K562 (cell line): ENCODE data around the gene CRABP2. TPM values are rescaled to one million over a fixed set of nuclear protein-coding genes. Genes with fewer than 3 reads are reported as not detected.
A peak's percentile ranks its signal among the peaks of the same experiment; 100 is the strongest.

Source experiments
- C11orf30 ChIP-seq: fragments of 450-650 bp; IDR thresholded peaks from 2 replicates; pipeline ENCODE4 v1.6.1; 2016; ENCODE audit warnings: low read depth, mild to moderate bottlenecking
- CCNT2 ChIP-seq: IDR thresholded peaks from 2 replicates; pipeline ENCODE4 v1.6.1; 2011; ENCODE audit warnings: borderline replicate concordance, low read depth, mild to moderate bottlenecking, moderate library complexity, mixed read lengths, low read length; ENCODE audit not compliant: insufficient read length; ENCODE audit errors: extremely low read depth
- EP300 ChIP-seq: IDR thresholded peaks from 2 replicates; pipeline ENCODE4 v1.6.1; 2012; ENCODE audit warnings: low read length, improper control_type of control experiment
- KDM5B ChIP-seq: fragments of 200-600 bp; sonication (generic); IDR thresholded peaks from 2 replicates; pipeline ENCODE4 v1.6.1; 2012; ENCODE audit warnings: low read depth, mild to moderate bottlenecking, moderate library complexity, low read length, control low read depth, inconsistent platforms; ENCODE audit not compliant: insufficient replicate concordance
- KLF13 ChIP-seq: fragments of 450-650 bp; IDR thresholded peaks from 2 replicates; pipeline ENCODE4 v1.6.1; 2016; ENCODE audit warnings: missing genetic modification characterization, low read depth, mild to moderate bottlenecking, missing compliant biosample characterization, moderate library complexity, borderline replicate concordance
- NR2C2 ChIP-seq, 2 experiments: fragments of 200-800 bp in 1 of 2; sonication (Bioruptor generic) in 1 of 2; sonication (generic) in 1 of 2; formaldehyde crosslinking in 1 of 2; IDR thresholded peaks; 2 replicates each; pipeline versions ENCODE4 v1.6.1 to v1.8.0; 2016 to 2022; ENCODE audit warnings: mild to moderate bottlenecking in 1 of 2, missing compliant biosample characterization in 1 of 2, missing genetic modification characterization in 1 of 2, missing genetic modification reagents in 1 of 2
- SP2 ChIP-seq: IDR thresholded peaks from 2 replicates; pipeline ENCODE4 v1.6.1; 2011; ENCODE audit warnings: mild to moderate bottlenecking, low read depth, low read length, moderate library complexity; ENCODE audit not compliant: poor library complexity, severe bottlenecking; ENCODE audit errors: extremely low read depth
- TSC22D4 ChIP-seq: fragments of 450-650 bp; IDR thresholded peaks from 2 replicates; pipeline ENCODE4 v1.6.1; 2016; ENCODE audit warnings: missing genetic modification characterization, missing biosample characterization, control low read depth
- polyA plus RNA-seq, 8 experiments: library from polyadenylated mRNA; depleted of rRNA in 4 of 8; stranded (reverse) in 5 of 8; unstranded in 3 of 8; fragments of >200 nt; fragmentation: Nextera tagmentation in 2 of 8; fragmentation: Illumina TruSeq in 1 of 8; extraction: Ambion mirVana in 2 of 8; extraction: Trizol in 1 of 8; gene quantifications; 2 replicates each; pipeline versions ENCODE4 v1.2.1 to v1.2.3, GENCODE V29; 2011 to 2014; ENCODE audit warnings: inconsistent platforms in 1 of 8, missing spikeins in 1 of 8
- total RNA-seq, 7 experiments: library from RNA; depleted of rRNA in 6 of 7; stranded (reverse); fragments of >200 nt in 6 of 7; fragmentation: Illumina TruSeq in 2 of 7; extraction: Trizol in 2 of 7; gene quantifications; 2 replicates each; pipeline versions ENCODE4 v1.2.1 to v1.2.3, GENCODE V29; 2011 to 2021; ENCODE audit warnings: low replicate concordance in 1 of 7
- TF ChIP-seq, protein P1 (sequence below), 2 experiments: fragments of 450-650 bp in 1 of 2; sonication (generic) in 1 of 2; formaldehyde crosslinking; conservative IDR thresholded peaks; 2 replicates each; pipeline versions ENCODE4 v1.4.0 to v1.8.1; 2020 to 2022; ENCODE audit warnings: mild to moderate bottlenecking in 1 of 2, missing genetic modification reagents in 1 of 2
- TF ChIP-seq, protein P2 (sequence below): fragments of 450-650 bp; formaldehyde crosslinking; IDR thresholded peaks from 2 replicates; pipeline ENCODE4 v1.4.0; 2020; ENCODE audit warnings: mild to moderate bottlenecking, moderate library complexity
- TF ChIP-seq, protein P3 (sequence below): fragments of 450-650 bp; IDR thresholded peaks from 2 replicates; pipeline ENCODE4 v1.7.1; 2018; ENCODE audit warnings: mild to moderate bottlenecking, low read depth; ENCODE audit not compliant: partially characterized antibody
- TF ChIP-seq, protein P4 (sequence below): fragments of 200-800 bp; sonication (Bioruptor generic); IDR thresholded peaks from 2 replicates; pipeline ENCODE4 v1.6.1; 2016; ENCODE audit warnings: missing genetic modification characterization, missing compliant biosample characterization
- TF ChIP-seq, protein P5 (sequence below): fragments of 250-450 bp; sonication (Bioruptor Pico); IDR thresholded peaks from 2 replicates; pipeline ENCODE4 v1.8.0; 2021; ENCODE audit warnings: moderate library complexity, mild to moderate bottlenecking, inconsistent platforms

CRABP2 gene
- total and polyA plus RNA-seq, 9 of the 15 experiments (the other 6 are each of a cell fraction or from before 2014, with no cell fraction given): 0.30 to 2.5 (median 0.82) TPM

DNA sequence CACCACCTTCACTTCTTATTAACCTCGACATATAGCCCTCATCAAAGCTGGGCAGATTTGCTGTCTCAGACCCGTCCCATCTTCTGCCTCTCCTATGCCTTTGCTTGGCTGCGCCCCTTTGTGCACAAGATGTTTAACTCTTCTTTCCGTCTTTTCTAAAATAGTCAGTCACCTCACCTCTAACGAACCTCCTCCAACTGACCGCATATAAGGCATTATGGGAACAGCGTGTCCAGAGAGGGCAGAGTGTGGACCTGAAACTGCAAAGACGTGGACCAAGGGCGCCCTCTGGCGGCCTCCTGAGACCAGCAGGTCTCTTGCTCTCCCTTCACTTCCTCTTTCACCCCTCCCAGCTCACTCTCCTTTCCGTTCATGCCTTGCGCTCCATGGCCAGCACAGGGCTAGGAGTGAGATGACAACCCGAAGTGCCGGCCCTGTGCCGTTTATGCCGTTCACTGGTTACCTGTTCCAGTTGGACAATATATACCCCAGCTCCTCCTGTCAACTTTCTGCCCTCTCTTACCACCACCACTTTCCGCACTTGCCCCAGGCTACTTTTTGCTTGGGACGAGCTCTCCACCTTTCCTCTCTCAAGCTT, 20.4 kb upstream of the CRABP2 start (continued):
- TF ChIP-seq KLF13 (tag) (no peak), C11orf30 (peak; percentile 65), EP300 (no peak; the same call in 1 of the 2 replicates), CCNT2 (no peak), NR2C2 (CRISPR knock-in tag; IDR thresholded peaks at IDR 0.05) (peak; percentile 66; the same call in 1 of the 2 replicates), NR2C2 (tag; IDR thresholded peaks at IDR 0.05) (no peak; the same call in 1 of the 2 replicates), SP2 (no peak), TSC22D4 (tag) (no peak), KDM5B (no peak)
- TF ChIP-seq, protein P1, sequence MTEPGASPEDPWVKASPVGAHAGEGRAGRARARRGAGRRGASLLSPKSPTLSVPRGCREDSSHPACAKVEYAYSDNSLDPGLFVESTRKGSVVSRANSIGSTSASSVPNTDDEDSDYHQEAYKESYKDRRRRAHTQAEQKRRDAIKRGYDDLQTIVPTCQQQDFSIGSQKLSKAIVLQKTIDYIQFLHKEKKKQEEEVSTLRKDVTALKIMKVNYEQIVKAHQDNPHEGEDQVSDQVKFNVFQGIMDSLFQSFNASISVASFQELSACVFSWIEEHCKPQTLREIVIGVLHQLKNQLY (CRISPR knock-in tag; conservative IDR thresholded peaks at IDR 0.05): no peak
- TF ChIP-seq, protein P2, sequence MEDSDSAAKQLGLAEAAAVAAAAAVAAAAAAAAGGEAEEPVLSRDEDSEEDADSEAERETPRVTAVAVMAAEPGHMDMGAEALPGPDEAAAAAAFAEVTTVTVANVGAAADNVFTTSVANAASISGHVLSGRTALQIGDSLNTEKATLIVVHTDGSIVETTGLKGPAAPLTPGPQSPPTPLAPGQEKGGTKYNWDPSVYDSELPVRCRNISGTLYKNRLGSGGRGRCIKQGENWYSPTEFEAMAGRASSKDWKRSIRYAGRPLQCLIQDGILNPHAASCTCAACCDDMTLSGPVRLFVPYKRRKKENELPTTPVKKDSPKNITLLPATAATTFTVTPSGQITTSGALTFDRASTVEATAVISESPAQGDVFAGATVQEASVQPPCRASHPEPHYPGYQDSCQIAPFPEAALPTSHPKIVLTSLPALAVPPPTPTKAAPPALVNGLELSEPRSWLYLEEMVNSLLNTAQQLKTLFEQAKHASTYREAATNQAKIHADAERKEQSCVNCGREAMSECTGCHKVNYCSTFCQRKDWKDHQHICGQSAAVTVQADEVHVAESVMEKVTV (CRISPR knock-in tag): peak; percentile 79
- TF ChIP-seq, protein P3, sequence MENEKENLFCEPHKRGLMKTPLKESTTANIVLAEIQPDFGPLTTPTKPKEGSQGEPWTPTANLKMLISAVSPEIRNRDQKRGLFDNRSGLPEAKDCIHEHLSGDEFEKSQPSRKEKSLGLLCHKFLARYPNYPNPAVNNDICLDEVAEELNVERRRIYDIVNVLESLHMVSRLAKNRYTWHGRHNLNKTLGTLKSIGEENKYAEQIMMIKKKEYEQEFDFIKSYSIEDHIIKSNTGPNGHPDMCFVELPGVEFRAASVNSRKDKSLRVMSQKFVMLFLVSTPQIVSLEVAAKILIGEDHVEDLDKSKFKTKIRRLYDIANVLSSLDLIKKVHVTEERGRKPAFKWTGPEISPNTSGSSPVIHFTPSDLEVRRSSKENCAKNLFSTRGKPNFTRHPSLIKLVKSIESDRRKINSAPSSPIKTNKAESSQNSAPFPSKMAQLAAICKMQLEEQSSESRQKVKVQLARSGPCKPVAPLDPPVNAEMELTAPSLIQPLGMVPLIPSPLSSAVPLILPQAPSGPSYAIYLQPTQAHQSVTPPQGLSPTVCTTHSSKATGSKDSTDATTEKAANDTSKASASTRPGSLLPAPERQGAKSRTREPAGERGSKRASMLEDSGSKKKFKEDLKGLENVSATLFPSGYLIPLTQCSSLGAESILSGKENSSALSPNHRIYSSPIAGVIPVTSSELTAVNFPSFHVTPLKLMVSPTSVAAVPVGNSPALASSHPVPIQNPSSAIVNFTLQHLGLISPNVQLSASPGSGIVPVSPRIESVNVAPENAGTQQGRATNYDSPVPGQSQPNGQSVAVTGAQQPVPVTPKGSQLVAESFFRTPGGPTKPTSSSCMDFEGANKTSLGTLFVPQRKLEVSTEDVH: peak; percentile 74
- TF ChIP-seq, protein P4, sequence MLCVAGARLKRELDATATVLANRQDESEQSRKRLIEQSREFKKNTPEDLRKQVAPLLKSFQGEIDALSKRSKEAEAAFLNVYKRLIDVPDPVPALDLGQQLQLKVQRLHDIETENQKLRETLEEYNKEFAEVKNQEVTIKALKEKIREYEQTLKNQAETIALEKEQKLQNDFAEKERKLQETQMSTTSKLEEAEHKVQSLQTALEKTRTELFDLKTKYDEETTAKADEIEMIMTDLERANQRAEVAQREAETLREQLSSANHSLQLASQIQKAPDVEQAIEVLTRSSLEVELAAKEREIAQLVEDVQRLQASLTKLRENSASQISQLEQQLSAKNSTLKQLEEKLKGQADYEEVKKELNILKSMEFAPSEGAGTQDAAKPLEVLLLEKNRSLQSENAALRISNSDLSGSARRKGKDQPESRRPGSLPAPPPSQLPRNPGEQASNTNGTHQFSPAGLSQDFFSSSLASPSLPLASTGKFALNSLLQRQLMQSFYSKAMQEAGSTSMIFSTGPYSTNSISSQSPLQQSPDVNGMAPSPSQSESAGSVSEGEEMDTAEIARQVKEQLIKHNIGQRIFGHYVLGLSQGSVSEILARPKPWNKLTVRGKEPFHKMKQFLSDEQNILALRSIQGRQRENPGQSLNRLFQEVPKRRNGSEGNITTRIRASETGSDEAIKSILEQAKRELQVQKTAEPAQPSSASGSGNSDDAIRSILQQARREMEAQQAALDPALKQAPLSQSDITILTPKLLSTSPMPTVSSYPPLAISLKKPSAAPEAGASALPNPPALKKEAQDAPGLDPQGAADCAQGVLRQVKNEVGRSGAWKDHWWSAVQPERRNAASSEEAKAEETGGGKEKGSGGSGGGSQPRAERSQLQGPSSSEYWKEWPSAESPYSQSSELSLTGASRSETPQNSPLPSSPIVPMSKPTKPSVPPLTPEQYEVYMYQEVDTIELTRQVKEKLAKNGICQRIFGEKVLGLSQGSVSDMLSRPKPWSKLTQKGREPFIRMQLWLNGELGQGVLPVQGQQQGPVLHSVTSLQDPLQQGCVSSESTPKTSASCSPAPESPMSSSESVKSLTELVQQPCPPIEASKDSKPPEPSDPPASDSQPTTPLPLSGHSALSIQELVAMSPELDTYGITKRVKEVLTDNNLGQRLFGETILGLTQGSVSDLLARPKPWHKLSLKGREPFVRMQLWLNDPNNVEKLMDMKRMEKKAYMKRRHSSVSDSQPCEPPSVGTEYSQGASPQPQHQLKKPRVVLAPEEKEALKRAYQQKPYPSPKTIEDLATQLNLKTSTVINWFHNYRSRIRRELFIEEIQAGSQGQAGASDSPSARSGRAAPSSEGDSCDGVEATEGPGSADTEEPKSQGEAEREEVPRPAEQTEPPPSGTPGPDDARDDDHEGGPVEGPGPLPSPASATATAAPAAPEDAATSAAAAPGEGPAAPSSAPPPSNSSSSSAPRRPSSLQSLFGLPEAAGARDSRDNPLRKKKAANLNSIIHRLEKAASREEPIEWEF (CRISPR knock-in tag): no peak
- TF ChIP-seq, protein P5, sequence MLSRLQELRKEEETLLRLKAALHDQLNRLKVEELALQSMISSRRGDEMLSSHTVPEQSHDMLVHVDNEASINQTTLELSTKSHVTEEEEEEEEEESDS (CRISPR knock-in tag): no peak
